NB4 (cell line): ENCODE results near the gene CCDC33.

Source experiments
- CTCF ChIP-seq: IDR thresholded peaks from one replicate; pipeline ENCODE4 v1.5.1; 2012; ENCODE audit warnings: low read depth, low read length
- POLR2A ChIP-seq: IDR thresholded peaks from 2 replicates; pipeline ENCODE4 v1.6.1; 2011; ENCODE audit warnings: mild to moderate bottlenecking; ENCODE audit not compliant: insufficient read length; ENCODE audit errors: extremely low read depth

DNA sequence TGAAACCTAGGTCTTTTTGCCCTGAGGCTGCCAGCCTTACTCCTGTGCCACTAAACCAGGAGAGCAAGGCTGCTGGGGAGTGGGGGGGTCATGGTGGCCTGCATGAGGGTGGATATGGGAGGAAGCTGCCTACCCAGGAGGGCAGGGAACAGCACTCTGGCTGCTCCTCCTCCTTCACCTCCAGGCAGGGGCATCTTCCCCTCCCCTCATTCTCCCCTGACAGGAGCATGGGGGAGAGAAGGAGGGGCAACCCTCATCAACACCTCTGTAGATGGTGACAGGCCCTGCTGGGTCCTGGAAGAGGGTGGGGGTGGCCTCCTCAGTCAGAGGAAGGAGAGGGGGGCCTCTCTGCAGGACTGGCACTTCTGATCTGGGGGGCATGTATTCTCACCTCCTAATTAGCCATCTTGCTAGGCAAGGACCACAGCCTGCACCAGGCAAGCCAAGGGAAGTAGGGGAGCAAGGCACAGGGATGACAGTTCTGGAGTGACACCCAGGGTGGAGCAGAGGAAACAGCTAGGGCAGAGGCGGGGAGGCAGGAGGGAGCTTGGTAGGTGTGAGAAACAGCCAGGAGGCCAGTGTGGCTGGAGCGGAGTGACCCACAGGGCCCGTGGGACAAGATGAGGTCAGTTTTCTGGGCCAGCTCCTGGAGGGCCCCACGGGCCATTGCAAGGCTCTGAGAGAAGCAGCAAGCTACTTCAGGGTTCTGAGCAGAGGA lies 4.9 kb downstream of the CCDC33 start:
- no peak for TF ChIP-seq CTCF
- no peak for TF ChIP-seq POLR2A
